Ishikawa (cell line): Measurements from ENCODE around the gene CAMK1D.

ENCODE experiments used
- CEBPB ChIP-seq: IDR thresholded peaks from 2 replicates; pipeline ENCODE4 v1.6.1; 2012
- CREB1 ChIP-seq: IDR thresholded peaks from 2 replicates; pipeline ENCODE4 v1.6.1; 2012; ENCODE audit warnings: low read depth
- EGR1 ChIP-seq: IDR thresholded peaks from 2 replicates; pipeline ENCODE4 v1.6.1; 2012
- EP300 ChIP-seq: IDR thresholded peaks from 2 replicates; pipeline ENCODE4 v1.6.1; 2012; ENCODE audit warnings: borderline replicate concordance
- FOXM1 ChIP-seq: IDR thresholded peaks from 2 replicates; pipeline ENCODE4 v1.6.1; 2012; ENCODE audit warnings: low read depth, borderline replicate concordance
- NFIC ChIP-seq: IDR thresholded peaks from 2 replicates; pipeline ENCODE4 v1.6.1; 2012
- RAD21 ChIP-seq: IDR thresholded peaks from 2 replicates; pipeline ENCODE4 v1.6.1; 2012; ENCODE audit warnings: low read depth
- TAF1 ChIP-seq: IDR thresholded peaks from 2 replicates; pipeline ENCODE4 v1.6.1; 2012; ENCODE audit warnings: low read depth, mild to moderate bottlenecking
- TCF12 ChIP-seq: IDR thresholded peaks from 2 replicates; pipeline ENCODE4 v1.6.1; 2012; ENCODE audit warnings: low read depth
- TEAD4 ChIP-seq: IDR thresholded peaks from 2 replicates; pipeline ENCODE4 v1.6.1; 2012
- USF1 ChIP-seq: IDR thresholded peaks from 2 replicates; pipeline ENCODE4 v1.6.1; 2012
- YY1 ChIP-seq: IDR thresholded peaks from 2 replicates; pipeline ENCODE4 v1.6.1; 2012; ENCODE audit warnings: low read depth
- ZBTB7A ChIP-seq: IDR thresholded peaks from 2 replicates; pipeline ENCODE4 v1.6.1; 2012; ENCODE audit warnings: low read depth
- TF ChIP-seq, protein P1 (sequence below): IDR thresholded peaks from 2 replicates; pipeline ENCODE4 v1.6.1; 2012
- TF ChIP-seq, protein P2 (sequence below): IDR thresholded peaks from 2 replicates; pipeline ENCODE4 v1.6.1; 2012; ENCODE audit warnings: low read depth, mild to moderate bottlenecking

Gene CAMK1D

GRCh38 chr10:12643279-12643678 lies 293.9 kb downstream of the CAMK1D start:
- TF ChIP-seq, protein P1, sequence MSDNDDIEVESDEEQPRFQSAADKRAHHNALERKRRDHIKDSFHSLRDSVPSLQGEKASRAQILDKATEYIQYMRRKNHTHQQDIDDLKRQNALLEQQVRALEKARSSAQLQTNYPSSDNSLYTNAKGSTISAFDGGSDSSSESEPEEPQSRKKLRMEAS: no peak
- no peak for TF ChIP-seq CREB1
- TF ChIP-seq EGR1: no peak
- no peak for TF ChIP-seq TCF12
- TF ChIP-seq TAF1: no peak
- no peak for TF ChIP-seq NFIC
- no peak for TF ChIP-seq YY1
- TF ChIP-seq RAD21: no peak
- no peak for TF ChIP-seq TEAD4
- TF ChIP-seq ZBTB7A: no peak
- no peak for TF ChIP-seq FOXM1
- no peak for TF ChIP-seq CEBPB
- no peak for TF ChIP-seq USF1

GRCh38 chr10:12644380-12645144 lies 295.2 kb downstream of the CAMK1D start:
- TF ChIP-seq EP300 (no peak), CREB1 (no peak)

DNA sequence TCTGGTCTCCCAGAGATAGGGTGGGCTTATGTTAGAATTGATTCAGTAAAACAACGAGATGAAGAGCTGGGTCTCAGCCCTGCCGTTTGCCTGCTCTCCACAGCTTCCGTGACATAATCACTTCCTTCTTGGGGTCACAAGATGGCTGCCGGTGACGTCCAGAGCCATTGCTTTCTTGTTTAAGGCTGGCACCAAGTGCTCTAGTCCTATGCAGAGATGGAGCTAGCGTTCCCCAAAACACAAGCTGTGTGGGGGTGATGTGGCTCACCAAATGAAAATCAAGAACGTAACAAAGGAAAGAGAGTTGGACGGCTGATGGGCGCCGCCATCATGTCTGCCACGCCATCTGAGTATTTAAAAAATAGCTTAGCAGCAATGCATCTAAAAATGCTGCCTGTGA lies 296.1 kb downstream of the CAMK1D start:
- TF ChIP-seq YY1 (no peak), USF1 (no peak), CEBPB (no peak), RAD21 (no peak), EGR1 (no peak), TAF1 (no peak), NFIC (no peak)
- TF ChIP-seq, protein P2, sequence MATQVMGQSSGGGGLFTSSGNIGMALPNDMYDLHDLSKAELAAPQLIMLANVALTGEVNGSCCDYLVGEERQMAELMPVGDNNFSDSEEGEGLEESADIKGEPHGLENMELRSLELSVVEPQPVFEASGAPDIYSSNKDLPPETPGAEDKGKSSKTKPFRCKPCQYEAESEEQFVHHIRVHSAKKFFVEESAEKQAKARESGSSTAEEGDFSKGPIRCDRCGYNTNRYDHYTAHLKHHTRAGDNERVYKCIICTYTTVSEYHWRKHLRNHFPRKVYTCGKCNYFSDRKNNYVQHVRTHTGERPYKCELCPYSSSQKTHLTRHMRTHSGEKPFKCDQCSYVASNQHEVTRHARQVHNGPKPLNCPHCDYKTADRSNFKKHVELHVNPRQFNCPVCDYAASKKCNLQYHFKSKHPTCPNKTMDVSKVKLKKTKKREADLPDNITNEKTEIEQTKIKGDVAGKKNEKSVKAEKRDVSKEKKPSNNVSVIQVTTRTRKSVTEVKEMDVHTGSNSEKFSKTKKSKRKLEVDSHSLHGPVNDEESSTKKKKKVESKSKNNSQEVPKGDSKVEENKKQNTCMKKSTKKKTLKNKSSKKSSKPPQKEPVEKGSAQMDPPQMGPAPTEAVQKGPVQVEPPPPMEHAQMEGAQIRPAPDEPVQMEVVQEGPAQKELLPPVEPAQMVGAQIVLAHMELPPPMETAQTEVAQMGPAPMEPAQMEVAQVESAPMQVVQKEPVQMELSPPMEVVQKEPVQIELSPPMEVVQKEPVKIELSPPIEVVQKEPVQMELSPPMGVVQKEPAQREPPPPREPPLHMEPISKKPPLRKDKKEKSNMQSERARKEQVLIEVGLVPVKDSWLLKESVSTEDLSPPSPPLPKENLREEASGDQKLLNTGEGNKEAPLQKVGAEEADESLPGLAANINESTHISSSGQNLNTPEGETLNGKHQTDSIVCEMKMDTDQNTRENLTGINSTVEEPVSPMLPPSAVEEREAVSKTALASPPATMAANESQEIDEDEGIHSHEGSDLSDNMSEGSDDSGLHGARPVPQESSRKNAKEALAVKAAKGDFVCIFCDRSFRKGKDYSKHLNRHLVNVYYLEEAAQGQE: no peak

- TF ChIP-seq CEBPB: no peak
- TF ChIP-seq NFIC: no peak
- TF ChIP-seq, protein P2: no peak
- no peak for TF ChIP-seq TEAD4
- no peak for TF ChIP-seq ZBTB7A
- TF ChIP-seq TCF12: no peak
- no peak for TF ChIP-seq TAF1
- TF ChIP-seq EP300: no peak
- TF ChIP-seq, protein P1: no peak
- TF ChIP-seq YY1: no peak
- no peak for TF ChIP-seq EGR1
- TF ChIP-seq CREB1: no peak
- no peak for TF ChIP-seq USF1
These were observed 299.8 kb downstream of the CAMK1D start for GRCh38 chr10:12649012-12649584.

GRCh38 chr10:12650122-12650521 lies 300.8 kb downstream of the CAMK1D start:
- TF ChIP-seq CREB1: no peak
